Fibroblast of upper back skin (primary cell): ENCODE measurements around the gene ASB6.
"Not testable (repeated sequence)": the region's sequence is repeated elsewhere in the genome, so short reads cannot be mapped to it uniquely, and the experiment has no call there.

Experiments used
- DNase-seq: peaks from one replicate; pipeline ENCODE4 v3.0.0-alpha.2; 2013

ASB6 gene

GRCh38 chr9:129666575-129666974 is 24.6 kb upstream of the ASB6 start:
- no peak for DNase-seq

- DNase-seq = no peak
These were observed 24.0 kb upstream of the ASB6 start for GRCh38 chr9:129665814-129666520.

GRCh38 chr9:129665389-129665775 is 23.4 kb upstream of the ASB6 start, which contains the start of gene PRRX2:
TSS of gene PRRX2 (plus strand) at chr9:129665647. CDS start at chr9:129665868, 221 bp downstream.
- DNase-seq = peak; percentile 55

- no peak for DNase-seq
These were observed 22.9 kb upstream of the ASB6 start for GRCh38 chr9:129664746-129665388.

- DNase-seq = not testable (repeated sequence)
These were observed 20.3 kb upstream of the ASB6 start for GRCh38 chr9:129662239-129662638.

- no peak for DNase-seq
These were observed 19.1 kb upstream of the ASB6 start for GRCh38 chr9:129661029-129661428.

- DNase-seq = peak; percentile 58
These were observed 14.9 kb upstream of the ASB6 start for GRCh38 chr9:129656795-129657390.

- no peak for DNase-seq
These were observed 13.7 kb upstream of the ASB6 start for GRCh38 chr9:129655696-129656095.

GRCh38 chr9:129655154-129655553 is 13.2 kb upstream of the ASB6 start:
- DNase-seq = no peak

GRCh38 chr9:129654554-129655040 is 12.6 kb upstream of the ASB6 start:
- DNase-seq = no peak

- no peak for DNase-seq
These were observed 12.0 kb upstream of the ASB6 start for GRCh38 chr9:129653823-129654553.

- peak; percentile 39 for DNase-seq
These were observed 8.8 kb upstream of the ASB6 start for GRCh38 chr9:129650680-129651235.

GRCh38 chr9:129649726-129650679 is 8.1 kb upstream of the ASB6 start:
- DNase-seq = peak; percentile 80

- DNase-seq = no peak
These were observed 6.8 kb upstream of the ASB6 start for GRCh38 chr9:129648764-129649115.

- no peak for DNase-seq
These were observed 6.3 kb upstream of the ASB6 start for GRCh38 chr9:129648092-129648763.

- DNase-seq = no peak
These were observed 5.7 kb upstream of the ASB6 start for GRCh38 chr9:129647635-129648034.

- DNase-seq = no peak
These were observed 4.7 kb upstream of the ASB6 start for GRCh38 chr9:129646654-129647053.

GRCh38 chr9:129646252-129646651 is 4.3 kb upstream of the ASB6 start:
- DNase-seq = no peak

GRCh38 chr9:129644902-129645301 is 3.0 kb upstream of the ASB6 start:
- no peak for DNase-seq

GRCh38 chr9:129644365-129644764 is 2.4 kb upstream of the ASB6 start:
- DNase-seq = no peak

GRCh38 chr9:129643706-129644105 is 1.8 kb upstream of the ASB6 start:
- no peak for DNase-seq
